Measurements from ENCODE around the gene TBC1D5. TPM values are rescaled to one million over a fixed set of nuclear protein-coding genes. Genes with fewer than 3 reads are reported as not detected.

Gene TBC1D5
- total RNA-seq, 1 donor from 2014 or later: 108 TPM

- no peaks in the 10 kb centered on the region for H3K9me3 ChIP-seq (ENCODE audit: low read depth)
- no peaks in the 10 kb centered on the region for H3F3A ChIP-seq (ENCODE audit: low read depth)
- TF ChIP-seq EZH2phosphoT487 (IDR thresholded peaks at IDR 0.05) (no peak), CTCF (IDR thresholded peaks at IDR 0.05) (no peak), EZH2 (IDR thresholded peaks at IDR 0.05) (no peak)
- H3K36me3 ChIP-seq: peaks cover 3% of the 10 kb centered on the region
- H3K4me2 ChIP-seq: no peak overlapping the region
- no peaks in the 10 kb centered on the region for H3K4me1 ChIP-seq
- Mint-ChIP-seq H3K27me3 (ENCODE audit: insufficient read depth, low read depth) (no peaks in the 10 kb centered on the region), H3K4me1 (no peaks in the 10 kb centered on the region), H3K9me3 (no peaks in the 10 kb centered on the region), H3K4me3 (no peak overlapping the region), H3K27ac (no peak overlapping the region), H3K36me3 (no peaks in the 10 kb centered on the region)
- no peak overlapping the region for H3K9ac ChIP-seq
- no peaks in the 10 kb centered on the region for H4K20me1 ChIP-seq (ENCODE audit: low read depth)
- H3K4me3 ChIP-seq: no peak overlapping the region
- no peaks in the 10 kb centered on the region for H3K27me3 ChIP-seq
- DNase-seq (ENCODE audit: low spot score): no peak
- H3K27ac ChIP-seq: no peak overlapping the region
- no peak overlapping the region for H2AFZ ChIP-seq (replicated peaks)
- H3K79me2 ChIP-seq (ENCODE audit: low read depth): no peaks in the 10 kb centered on the region
These were observed 369.1 kb downstream of the TBC1D5 start for GRCh38 chr3:17373304-17373703.

- no peaks in the 10 kb centered on the region for H3K9me3 Mint-ChIP-seq
- H3K4me1 Mint-ChIP-seq: no peaks in the 10 kb centered on the region
- no peaks in the 10 kb centered on the region for H3K27me3 Mint-ChIP-seq (ENCODE audit: insufficient read depth, low read depth)
- Histone ChIP-seq H3K4me2 (no peak overlapping the region), H3F3A (ENCODE audit: low read depth) (no peaks in the 10 kb centered on the region), H3K4me1 (no peaks in the 10 kb centered on the region), H4K20me1 (ENCODE audit: low read depth) (no peaks in the 10 kb centered on the region), H3K27me3 (no peaks in the 10 kb centered on the region), H3K79me2 (ENCODE audit: low read depth) (no peaks in the 10 kb centered on the region), H3K9me3 (ENCODE audit: low read depth) (no peaks in the 10 kb centered on the region), H3K4me3 (no peak overlapping the region), H2AFZ (replicated peaks) (no peak overlapping the region), H3K9ac (no peak overlapping the region), H3K36me3 (peaks cover 3% of the 10 kb centered on the region), H3K27ac (no peak overlapping the region)
- H3K36me3 Mint-ChIP-seq: no peaks in the 10 kb centered on the region
- no peak overlapping the region for H3K27ac Mint-ChIP-seq
- no peak for DNase-seq (ENCODE audit: low spot score)
- H3K4me3 Mint-ChIP-seq: no peak overlapping the region
- TF ChIP-seq EZH2phosphoT487 (IDR thresholded peaks at IDR 0.05): no peak
These were observed 369.8 kb downstream of the TBC1D5 start for GRCh38 chr3:17372362-17373210.

GRCh38 chr3:17369973-17370372 is 372.5 kb downstream of the TBC1D5 start:
- H3K4me3 ChIP-seq: no peak overlapping the region
- DNase-seq (ENCODE audit: low spot score): no peak
- H3K36me3 Mint-ChIP-seq: no peaks in the 10 kb centered on the region
- H3K36me3 ChIP-seq: no peaks in the 10 kb centered on the region
- H2AFZ ChIP-seq (replicated peaks): no peak overlapping the region
- H3K9me3 Mint-ChIP-seq: no peaks in the 10 kb centered on the region
- H3K27ac ChIP-seq: no peak overlapping the region
- no peaks in the 10 kb centered on the region for H3K4me1 ChIP-seq
- TF ChIP-seq EZH2phosphoT487 (IDR thresholded peaks at IDR 0.05): no peak
- no peaks in the 10 kb centered on the region for H3K4me1 Mint-ChIP-seq
- no peaks in the 10 kb centered on the region for H3K79me2 ChIP-seq (ENCODE audit: low read depth)
- H3K9me3 ChIP-seq (ENCODE audit: low read depth): no peaks in the 10 kb centered on the region
- no peaks in the 10 kb centered on the region for H4K20me1 ChIP-seq (ENCODE audit: low read depth)
- no peaks in the 10 kb centered on the region for H3K27me3 Mint-ChIP-seq (ENCODE audit: insufficient read depth, low read depth)
- H3F3A ChIP-seq (ENCODE audit: low read depth): no peaks in the 10 kb centered on the region
- no peak overlapping the region for H3K9ac ChIP-seq
- no peak overlapping the region for H3K27ac Mint-ChIP-seq
- no peaks in the 10 kb centered on the region for H3K27me3 ChIP-seq
- no peak overlapping the region for H3K4me3 Mint-ChIP-seq
- no peak overlapping the region for H3K4me2 ChIP-seq

GRCh38 chr3:17367171-17367570 is 375.3 kb downstream of the TBC1D5 start:
- Mint-ChIP-seq H3K36me3 (no peaks in the 10 kb centered on the region), H3K4me1 (no peaks in the 10 kb centered on the region), H3K27ac (no peak overlapping the region), H3K27me3 (ENCODE audit: insufficient read depth, low read depth) (no peaks in the 10 kb centered on the region), H3K9me3 (no peaks in the 10 kb centered on the region), H3K4me3 (no peak overlapping the region)
- Histone ChIP-seq H3K27me3 (no peaks in the 10 kb centered on the region), H3K4me1 (no peaks in the 10 kb centered on the region), H4K20me1 (ENCODE audit: low read depth) (no peaks in the 10 kb centered on the region), H3K9me3 (ENCODE audit: low read depth) (no peaks in the 10 kb centered on the region), H3K4me3 (no peak overlapping the region), H2AFZ (replicated peaks) (no peak overlapping the region), H3F3A (ENCODE audit: low read depth) (no peaks in the 10 kb centered on the region), H3K4me2 (no peak overlapping the region), H3K36me3 (no peaks in the 10 kb centered on the region), H3K9ac (no peak overlapping the region), H3K79me2 (ENCODE audit: low read depth) (no peaks in the 10 kb centered on the region), H3K27ac (no peak overlapping the region)
- no peak for TF ChIP-seq EZH2phosphoT487 (IDR thresholded peaks at IDR 0.05)
- no peak for TF ChIP-seq CTCF (IDR thresholded peaks at IDR 0.05)
- no peak for TF ChIP-seq EZH2 (IDR thresholded peaks at IDR 0.05)
- no peak for DNase-seq (ENCODE audit: low spot score)

All from neural progenitor cell (in vitro differentiated cells).